K562 treated with DMSO at 1 percent for 4 hours (cell line): ENCODE results near the gene ZFP36L2. TPM values are rescaled to one million over a fixed set of nuclear protein-coding genes. Genes with fewer than 3 reads are reported as not detected.

ENCODE experiments used
- total RNA-seq: library from RNA; unstranded; fragments of 300-600 nt; gene quantifications from 2 replicates; pipeline ENCODE4 v1.2.3, GENCODE V29; 2022; ENCODE audit not compliant: insufficient read depth

ZFP36L2 gene, protein sequence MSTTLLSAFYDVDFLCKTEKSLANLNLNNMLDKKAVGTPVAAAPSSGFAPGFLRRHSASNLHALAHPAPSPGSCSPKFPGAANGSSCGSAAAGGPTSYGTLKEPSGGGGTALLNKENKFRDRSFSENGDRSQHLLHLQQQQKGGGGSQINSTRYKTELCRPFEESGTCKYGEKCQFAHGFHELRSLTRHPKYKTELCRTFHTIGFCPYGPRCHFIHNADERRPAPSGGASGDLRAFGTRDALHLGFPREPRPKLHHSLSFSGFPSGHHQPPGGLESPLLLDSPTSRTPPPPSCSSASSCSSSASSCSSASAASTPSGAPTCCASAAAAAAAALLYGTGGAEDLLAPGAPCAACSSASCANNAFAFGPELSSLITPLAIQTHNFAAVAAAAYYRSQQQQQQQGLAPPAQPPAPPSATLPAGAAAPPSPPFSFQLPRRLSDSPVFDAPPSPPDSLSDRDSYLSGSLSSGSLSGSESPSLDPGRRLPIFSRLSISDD
- 29.0 and 45.6 TPM in 2 replicates for total RNA-seq

DNA sequence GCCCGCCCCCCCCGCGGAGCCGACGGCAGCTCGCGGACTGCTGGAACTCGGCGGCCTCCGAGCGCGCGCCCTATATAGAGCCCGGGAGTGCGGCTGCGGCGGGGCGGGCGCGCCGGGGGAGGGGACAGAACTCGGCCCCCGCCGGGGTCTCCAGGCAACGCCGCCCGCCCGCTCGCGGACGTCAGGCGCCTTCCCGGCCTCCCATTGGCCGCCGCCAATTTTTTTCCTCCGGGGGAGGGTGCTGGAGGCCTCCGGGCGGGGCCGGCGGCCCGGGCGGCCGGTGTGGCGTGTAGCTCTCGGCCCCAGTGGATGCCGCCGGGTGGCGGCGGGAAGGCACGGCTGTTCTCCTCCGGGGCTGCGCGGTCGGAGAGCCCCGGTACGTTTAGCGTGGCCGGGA, at the start of gene ZFP36L2:
ZFP36L2 (minus strand) TSS at position 49 of the 397 bp plus-strand sequence. CDS start 291 bp downstream, outside the sequence.

